ENCODE data around the gene TENM4. TPM values are rescaled to one million over a fixed set of nuclear protein-coding genes. Genes with fewer than 3 reads are reported as not detected.

The TENM4 gene
- total RNA-seq, 4 donors from 2014 or later: 4.0 to 14.6 (median 4.5) TPM

GRCh38 chr11:79122759-79123158 lies 318.1 kb downstream of the TENM4 start:
- TF ChIP-seq, protein P1, sequence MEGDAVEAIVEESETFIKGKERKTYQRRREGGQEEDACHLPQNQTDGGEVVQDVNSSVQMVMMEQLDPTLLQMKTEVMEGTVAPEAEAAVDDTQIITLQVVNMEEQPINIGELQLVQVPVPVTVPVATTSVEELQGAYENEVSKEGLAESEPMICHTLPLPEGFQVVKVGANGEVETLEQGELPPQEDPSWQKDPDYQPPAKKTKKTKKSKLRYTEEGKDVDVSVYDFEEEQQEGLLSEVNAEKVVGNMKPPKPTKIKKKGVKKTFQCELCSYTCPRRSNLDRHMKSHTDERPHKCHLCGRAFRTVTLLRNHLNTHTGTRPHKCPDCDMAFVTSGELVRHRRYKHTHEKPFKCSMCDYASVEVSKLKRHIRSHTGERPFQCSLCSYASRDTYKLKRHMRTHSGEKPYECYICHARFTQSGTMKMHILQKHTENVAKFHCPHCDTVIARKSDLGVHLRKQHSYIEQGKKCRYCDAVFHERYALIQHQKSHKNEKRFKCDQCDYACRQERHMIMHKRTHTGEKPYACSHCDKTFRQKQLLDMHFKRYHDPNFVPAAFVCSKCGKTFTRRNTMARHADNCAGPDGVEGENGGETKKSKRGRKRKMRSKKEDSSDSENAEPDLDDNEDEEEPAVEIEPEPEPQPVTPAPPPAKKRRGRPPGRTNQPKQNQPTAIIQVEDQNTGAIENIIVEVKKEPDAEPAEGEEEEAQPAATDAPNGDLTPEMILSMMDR (IDR thresholded peaks at IDR 0.05; ENCODE audit: low read depth): no peak

DNA sequence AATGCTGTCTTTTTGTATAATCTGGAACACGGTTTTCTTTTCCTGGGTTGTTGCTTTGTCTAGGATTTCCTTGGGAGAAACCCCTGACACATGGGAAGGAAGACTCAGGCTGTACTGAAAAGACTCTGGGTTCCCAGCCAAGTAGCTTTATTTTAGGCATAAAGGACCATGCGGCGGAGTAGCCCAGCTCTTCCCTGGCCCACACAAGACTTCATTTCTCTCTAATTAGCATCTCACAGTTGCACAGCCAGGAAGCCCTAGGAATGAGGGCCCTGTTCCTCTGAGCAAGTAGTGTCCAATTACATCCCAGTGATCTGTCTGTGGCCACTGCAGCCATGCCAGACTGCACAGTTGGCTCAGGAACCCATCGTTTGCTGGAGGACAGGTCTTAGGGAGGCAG lies 319.5 kb downstream of the TENM4 start:
- TF ChIP-seq, protein P1 (IDR thresholded peaks at IDR 0.05; ENCODE audit: low read depth): no peak

- TF ChIP-seq, protein P1 (IDR thresholded peaks at IDR 0.05; ENCODE audit: low read depth): no peak
Observed at GRCh38 chr11:79119491-79120284, 321.1 kb downstream of the TENM4 start.

GRCh38 chr11:79117488-79117887 lies 323.3 kb downstream of the TENM4 start:
- TF ChIP-seq, protein P1 (IDR thresholded peaks at IDR 0.05; ENCODE audit: low read depth): no peak

DNA sequence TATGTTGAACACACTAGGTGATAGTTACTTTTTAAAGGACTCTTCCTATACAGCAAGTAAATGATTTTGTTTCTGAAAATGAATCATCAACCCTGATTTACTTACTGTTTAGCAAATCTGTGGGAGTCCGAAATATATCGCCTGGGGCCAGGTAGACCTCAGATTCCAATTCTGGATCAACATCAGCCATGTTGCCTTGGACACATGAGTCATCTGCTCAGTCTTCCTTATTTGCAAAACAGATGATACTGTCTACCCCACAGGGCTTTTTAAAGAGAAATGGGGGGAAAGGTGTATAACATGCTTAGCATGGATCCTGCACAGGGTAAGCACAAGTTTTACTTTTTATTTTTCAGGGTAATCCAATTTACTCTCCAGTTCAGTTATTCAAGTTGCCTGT lies 324.2 kb downstream of the TENM4 start:
- TF ChIP-seq, protein P1 (IDR thresholded peaks at IDR 0.05; ENCODE audit: low read depth): no peak

GRCh38 chr11:79113054-79113690 lies 327.7 kb downstream of the TENM4 start:
- TF ChIP-seq, protein P1 (IDR thresholded peaks at IDR 0.05; ENCODE audit: low read depth): no peak

- TF ChIP-seq, protein P1 (IDR thresholded peaks at IDR 0.05; ENCODE audit: low read depth): no peak
Observed at GRCh38 chr11:79110796-79111195, 330.0 kb downstream of the TENM4 start.

All from subcutaneous adipose tissue (tissue), 4 donors.